ENCODE data around the gene DNAJC8.

DNAJC8 gene

DNA sequence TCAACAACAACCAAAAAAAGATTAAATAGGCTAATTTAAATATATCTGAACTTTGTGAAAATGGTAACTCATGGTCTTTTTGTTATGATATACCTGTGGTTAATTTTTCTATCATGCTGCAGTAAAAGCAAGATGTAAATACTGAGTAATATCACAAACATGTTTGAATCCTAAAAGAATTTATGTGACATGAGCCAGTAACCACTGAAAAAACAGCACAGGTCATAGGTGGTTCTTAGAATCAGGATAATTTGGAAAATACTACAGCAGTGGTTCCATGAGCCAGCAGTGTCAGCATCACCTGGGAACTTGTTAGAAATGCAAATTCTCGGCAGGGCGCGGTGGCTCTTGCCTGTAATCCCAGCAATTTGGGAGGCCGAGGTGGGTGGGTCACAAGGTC lies 7.2 kb upstream of the DNAJC8 start:
- POLR2A ChIA-PET, result no interaction called here
- CTCF ChIA-PET, result interaction anchor here (0.9 kb wide), 1 partner anchor 120 kb away, joined by 3 read pairs; no protein-coding TSS in a partner anchor
- TF ChIP-seq CTCF (IDR thresholded peaks at IDR 0.05; ENCODE audit: insufficient read depth, low read length, missing control alignments), result no peak
- no peak for DNase-seq (ENCODE audit: low read depth, low spot score)
- no peak overlapping the region for H3K4me3 ChIP-seq (ENCODE audit: low read depth, low read length)

DNA sequence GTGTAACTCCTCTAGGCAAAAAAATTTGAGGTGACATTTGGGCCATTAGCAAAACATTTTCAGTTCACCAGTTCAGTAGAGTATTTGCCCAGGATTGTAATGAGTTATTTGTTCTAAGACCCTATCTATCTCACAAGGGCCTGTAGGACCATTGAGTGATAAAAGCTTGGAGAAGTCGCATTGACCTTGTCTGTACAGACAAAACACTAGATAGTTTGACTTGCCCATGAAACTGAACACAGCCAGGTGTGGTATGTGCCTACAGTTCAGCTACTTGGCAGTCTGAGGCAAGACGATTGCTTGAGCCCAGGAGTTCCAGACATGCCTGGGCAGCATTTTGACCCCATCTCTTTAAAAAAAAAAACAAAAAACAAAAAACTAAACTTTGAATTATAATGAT lies 6.2 kb upstream of the DNAJC8 start:
- TF ChIP-seq CTCF (IDR thresholded peaks at IDR 0.05; ENCODE audit: insufficient read depth, low read length, missing control alignments), result no peak
- DNase-seq (ENCODE audit: low read depth, low spot score), result no peak
- ChIA-PET POLR2A (interaction anchor here (0.9 kb wide), 1 partner anchor 9 kb away, joined by 3 read pairs; no protein-coding TSS in a partner anchor), CTCF (no interaction called here)
- no peak overlapping the region for H3K4me3 ChIP-seq (ENCODE audit: low read depth, low read length)

- no peak for DNase-seq (ENCODE audit: low read depth, low spot score)
- ChIA-PET POLR2A (interaction anchor here (0.7 to 2.2 kb wide), 5 partner anchors 10 to 464 kb away, joined by 3 to 14 read pairs (median 4); partner anchors contain the start of genes SESN2 and STX12), CTCF (interaction anchor here (1.0 to 3.2 kb wide), 3 partner anchors 10 to 15 kb away, joined by 3 to 18 read pairs (median 8); no protein-coding TSS in a partner anchor)
- no peak for TF ChIP-seq CTCF (IDR thresholded peaks at IDR 0.05; ENCODE audit: insufficient read depth, low read length, missing control alignments)
- peak overlapping the region; percentile 100 for H3K4me3 ChIP-seq (ENCODE audit: low read depth, low read length)
Measured at GRCh38 chr1:28236656-28237322, 4.0 kb upstream of the DNAJC8 start.

GRCh38 chr1:28235755-28236655 lies 3.2 kb upstream of the DNAJC8 start, which contains the start of gene ATP5IF1:
Gene ATP5IF1, plus strand, starts transcription at chr1:28236124. Its CDS starts 60 bp downstream, at chr1:28236184.
- CTCF ChIA-PET, result interaction anchor here (1.0 to 3.2 kb wide), 4 partner anchors 10 to 367 kb away, joined by 3 to 18 read pairs (median 6); no protein-coding TSS in a partner anchor
- peak; percentile 90 for DNase-seq (ENCODE audit: low read depth, low spot score)
- POLR2A ChIA-PET, result interaction anchor here (0.6 to 2.2 kb wide), 12 partner anchors 8 to 463 kb away, joined by 3 to 14 read pairs (median 4); partner anchors contain the start of genes EYA3, MED18, SESN2 and STX12
- H3K4me3 ChIP-seq (ENCODE audit: low read depth, low read length), result peak within 1 kb of the TSS; percentile 100
- TF ChIP-seq CTCF (IDR thresholded peaks at IDR 0.05; ENCODE audit: insufficient read depth, low read length, missing control alignments), result no peak

GRCh38 chr1:28233264-28233606 lies 406 bp upstream of the DNAJC8 start:
- CTCF ChIA-PET, result interaction anchor here (2.9 kb wide), 1 partner anchor 15 kb away, joined by 13 read pairs; no protein-coding TSS in a partner anchor
- DNase-seq (ENCODE audit: low read depth, low spot score), result no peak
- no peak overlapping the region for H3K4me3 ChIP-seq (ENCODE audit: low read depth, low read length)
- POLR2A ChIA-PET, result no interaction called here
- TF ChIP-seq CTCF (IDR thresholded peaks at IDR 0.05; ENCODE audit: insufficient read depth, low read length, missing control alignments), result no peak

Data from AG04449 (cell line).